ENCODE results near the gene UBXN7.

- no peak for TF ChIP-seq MXI1 (conservative IDR thresholded peaks at IDR 0.05; ENCODE audit: poor library complexity, severe bottlenecking)
- TF ChIP-seq EP300 (conservative IDR thresholded peaks at IDR 0.05; ENCODE audit: poor library complexity, severe bottlenecking) = no peak
- no peak for TF ChIP-seq CTCF (IDR thresholded peaks at IDR 0.05; ENCODE audit: poor library complexity, severe bottlenecking)
- TF ChIP-seq POLR2AphosphoS5 (IDR thresholded peaks at IDR 0.05) = no peak
- TF ChIP-seq EZH2 (IDR thresholded peaks at IDR 0.05; ENCODE audit: borderline replicate concordance, insufficient read depth, low read length, poor library complexity, severe bottlenecking) = no peak
- no peak for TF ChIP-seq TAF1 (IDR thresholded peaks at IDR 0.05; ENCODE audit: low read depth)
Measured at GRCh38 chr3:196326936-196327335, 105.3 kb downstream of the UBXN7 start.
